Neural cell (in vitro differentiated cells): ENCODE results near the gene AGO3.

Experiments used
- EP300 ChIP-seq: fragments of 450-650 bp; conservative IDR thresholded peaks from 2 replicates; pipeline ENCODE4 v1.6.1; 2014; ENCODE audit warnings: antibody characterized with exemption, mild to moderate bottlenecking, moderate library complexity; ENCODE audit not compliant: poor library complexity, severe bottlenecking
- MXI1 ChIP-seq: fragments of 450-650 bp; conservative IDR thresholded peaks from 2 replicates; pipeline ENCODE4 v1.6.1; 2014; ENCODE audit warnings: antibody characterized with exemption, mild to moderate bottlenecking; ENCODE audit not compliant: poor library complexity, severe bottlenecking
- POLR2AphosphoS5 ChIP-seq: IDR thresholded peaks from 2 replicates; pipeline ENCODE4 v1.6.1; 2012
- RAD21 ChIP-seq: fragments of 450-650 bp; conservative IDR thresholded peaks from 2 replicates; pipeline ENCODE4 v1.6.1; 2014; ENCODE audit warnings: antibody characterized with exemption, mild to moderate bottlenecking, moderate library complexity
- TAF1 ChIP-seq: IDR thresholded peaks from 2 replicates; pipeline ENCODE4 v1.6.1; 2012; ENCODE audit warnings: low read depth
- TF ChIP-seq, protein P1 (sequence below): fragments of 450-650 bp; IDR thresholded peaks from 2 replicates; pipeline ENCODE4 v1.5.1; 2014; ENCODE audit warnings: antibody characterized with exemption, mild to moderate bottlenecking, moderate library complexity; ENCODE audit not compliant: poor library complexity, severe bottlenecking
- TF ChIP-seq, protein P2 (sequence below): IDR thresholded peaks from 2 replicates; pipeline ENCODE4 v1.6.1; 2012; ENCODE audit warnings: borderline replicate concordance

DNA sequence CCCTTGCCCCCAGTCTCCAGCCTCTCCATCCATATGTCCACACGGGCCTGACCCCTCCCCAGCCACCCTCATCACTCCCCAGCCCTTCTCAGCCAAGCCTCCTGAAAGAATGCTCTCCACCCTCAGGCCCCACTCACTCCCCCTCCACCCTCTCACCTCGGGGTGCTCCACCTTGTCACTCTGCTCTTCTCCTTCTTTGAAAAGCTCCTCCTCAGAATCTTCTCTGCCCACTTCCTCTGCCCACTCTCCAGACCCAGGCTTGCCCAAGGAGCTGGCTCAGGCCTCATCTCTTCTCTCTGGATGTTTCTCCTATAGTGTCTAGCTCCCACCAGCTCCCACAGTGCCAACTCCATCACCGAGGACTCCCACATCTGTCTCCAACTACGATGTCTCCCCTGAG, 180.2 kb downstream of the AGO3 start:
- TF ChIP-seq, protein P1, sequence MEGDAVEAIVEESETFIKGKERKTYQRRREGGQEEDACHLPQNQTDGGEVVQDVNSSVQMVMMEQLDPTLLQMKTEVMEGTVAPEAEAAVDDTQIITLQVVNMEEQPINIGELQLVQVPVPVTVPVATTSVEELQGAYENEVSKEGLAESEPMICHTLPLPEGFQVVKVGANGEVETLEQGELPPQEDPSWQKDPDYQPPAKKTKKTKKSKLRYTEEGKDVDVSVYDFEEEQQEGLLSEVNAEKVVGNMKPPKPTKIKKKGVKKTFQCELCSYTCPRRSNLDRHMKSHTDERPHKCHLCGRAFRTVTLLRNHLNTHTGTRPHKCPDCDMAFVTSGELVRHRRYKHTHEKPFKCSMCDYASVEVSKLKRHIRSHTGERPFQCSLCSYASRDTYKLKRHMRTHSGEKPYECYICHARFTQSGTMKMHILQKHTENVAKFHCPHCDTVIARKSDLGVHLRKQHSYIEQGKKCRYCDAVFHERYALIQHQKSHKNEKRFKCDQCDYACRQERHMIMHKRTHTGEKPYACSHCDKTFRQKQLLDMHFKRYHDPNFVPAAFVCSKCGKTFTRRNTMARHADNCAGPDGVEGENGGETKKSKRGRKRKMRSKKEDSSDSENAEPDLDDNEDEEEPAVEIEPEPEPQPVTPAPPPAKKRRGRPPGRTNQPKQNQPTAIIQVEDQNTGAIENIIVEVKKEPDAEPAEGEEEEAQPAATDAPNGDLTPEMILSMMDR: no peak
- TF ChIP-seq POLR2AphosphoS5 (no peak), EP300 (no peak), MXI1 (no peak), RAD21 (no peak), TAF1 (no peak)
- TF ChIP-seq, protein P2, sequence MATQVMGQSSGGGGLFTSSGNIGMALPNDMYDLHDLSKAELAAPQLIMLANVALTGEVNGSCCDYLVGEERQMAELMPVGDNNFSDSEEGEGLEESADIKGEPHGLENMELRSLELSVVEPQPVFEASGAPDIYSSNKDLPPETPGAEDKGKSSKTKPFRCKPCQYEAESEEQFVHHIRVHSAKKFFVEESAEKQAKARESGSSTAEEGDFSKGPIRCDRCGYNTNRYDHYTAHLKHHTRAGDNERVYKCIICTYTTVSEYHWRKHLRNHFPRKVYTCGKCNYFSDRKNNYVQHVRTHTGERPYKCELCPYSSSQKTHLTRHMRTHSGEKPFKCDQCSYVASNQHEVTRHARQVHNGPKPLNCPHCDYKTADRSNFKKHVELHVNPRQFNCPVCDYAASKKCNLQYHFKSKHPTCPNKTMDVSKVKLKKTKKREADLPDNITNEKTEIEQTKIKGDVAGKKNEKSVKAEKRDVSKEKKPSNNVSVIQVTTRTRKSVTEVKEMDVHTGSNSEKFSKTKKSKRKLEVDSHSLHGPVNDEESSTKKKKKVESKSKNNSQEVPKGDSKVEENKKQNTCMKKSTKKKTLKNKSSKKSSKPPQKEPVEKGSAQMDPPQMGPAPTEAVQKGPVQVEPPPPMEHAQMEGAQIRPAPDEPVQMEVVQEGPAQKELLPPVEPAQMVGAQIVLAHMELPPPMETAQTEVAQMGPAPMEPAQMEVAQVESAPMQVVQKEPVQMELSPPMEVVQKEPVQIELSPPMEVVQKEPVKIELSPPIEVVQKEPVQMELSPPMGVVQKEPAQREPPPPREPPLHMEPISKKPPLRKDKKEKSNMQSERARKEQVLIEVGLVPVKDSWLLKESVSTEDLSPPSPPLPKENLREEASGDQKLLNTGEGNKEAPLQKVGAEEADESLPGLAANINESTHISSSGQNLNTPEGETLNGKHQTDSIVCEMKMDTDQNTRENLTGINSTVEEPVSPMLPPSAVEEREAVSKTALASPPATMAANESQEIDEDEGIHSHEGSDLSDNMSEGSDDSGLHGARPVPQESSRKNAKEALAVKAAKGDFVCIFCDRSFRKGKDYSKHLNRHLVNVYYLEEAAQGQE: no peak
